Measurements from ENCODE around the gene ZIC1.

ZIC1 gene

DNA sequence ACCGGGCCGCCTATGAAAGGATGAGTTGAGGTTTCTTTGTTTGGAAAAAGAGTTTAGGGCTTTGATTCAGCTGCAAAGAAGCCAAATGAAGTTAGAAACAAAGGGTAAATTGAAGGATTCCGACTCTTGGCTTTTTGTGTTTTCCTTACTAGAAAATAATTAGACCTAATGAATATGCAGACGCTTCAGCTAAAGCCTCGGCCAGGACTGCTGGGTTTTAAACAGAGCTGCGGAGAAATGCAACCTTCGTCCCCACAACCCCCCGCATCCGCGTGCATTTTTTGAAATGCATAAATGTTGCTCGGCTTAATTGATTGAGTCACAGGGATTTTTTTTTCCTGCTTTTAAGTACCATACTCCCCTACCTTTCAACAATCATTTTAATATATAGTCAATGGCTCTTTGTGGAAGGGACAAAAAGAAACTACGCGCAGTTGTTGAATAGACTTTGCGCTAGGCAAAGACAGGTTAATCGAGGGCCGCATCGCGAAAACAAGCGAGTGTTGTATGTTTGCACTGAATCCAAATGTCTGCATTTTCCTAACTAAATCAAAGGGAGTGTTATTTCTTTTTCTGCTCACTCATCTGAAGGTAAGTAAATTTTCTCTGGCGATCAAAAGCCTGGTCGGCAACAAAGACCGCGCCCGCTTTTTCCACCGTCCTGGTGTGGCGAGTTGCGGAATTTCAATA, 1.5 kb upstream of the ZIC1 start:
- DNase-seq (ENCODE audit: extremely low read depth, insufficient read length) = no peak
- Histone ChIP-seq H3K36me3 (ENCODE audit: control insufficient read depth, insufficient read depth, low read length) (no peaks in the 10 kb centered on the region), H3K4me3 (replicated peaks; ENCODE audit: low read depth, low read length) (no peak overlapping the region), H3K27me3 (replicated peaks; ENCODE audit: control insufficient read depth, insufficient read depth, low read length) (no peaks in the 10 kb centered on the region; the same call in none of the 2 replicates)
- no peak for TF ChIP-seq CTCF (IDR thresholded peaks at IDR 0.05; ENCODE audit: insufficient read depth, low read length, poor library complexity, severe bottlenecking)

DNA sequence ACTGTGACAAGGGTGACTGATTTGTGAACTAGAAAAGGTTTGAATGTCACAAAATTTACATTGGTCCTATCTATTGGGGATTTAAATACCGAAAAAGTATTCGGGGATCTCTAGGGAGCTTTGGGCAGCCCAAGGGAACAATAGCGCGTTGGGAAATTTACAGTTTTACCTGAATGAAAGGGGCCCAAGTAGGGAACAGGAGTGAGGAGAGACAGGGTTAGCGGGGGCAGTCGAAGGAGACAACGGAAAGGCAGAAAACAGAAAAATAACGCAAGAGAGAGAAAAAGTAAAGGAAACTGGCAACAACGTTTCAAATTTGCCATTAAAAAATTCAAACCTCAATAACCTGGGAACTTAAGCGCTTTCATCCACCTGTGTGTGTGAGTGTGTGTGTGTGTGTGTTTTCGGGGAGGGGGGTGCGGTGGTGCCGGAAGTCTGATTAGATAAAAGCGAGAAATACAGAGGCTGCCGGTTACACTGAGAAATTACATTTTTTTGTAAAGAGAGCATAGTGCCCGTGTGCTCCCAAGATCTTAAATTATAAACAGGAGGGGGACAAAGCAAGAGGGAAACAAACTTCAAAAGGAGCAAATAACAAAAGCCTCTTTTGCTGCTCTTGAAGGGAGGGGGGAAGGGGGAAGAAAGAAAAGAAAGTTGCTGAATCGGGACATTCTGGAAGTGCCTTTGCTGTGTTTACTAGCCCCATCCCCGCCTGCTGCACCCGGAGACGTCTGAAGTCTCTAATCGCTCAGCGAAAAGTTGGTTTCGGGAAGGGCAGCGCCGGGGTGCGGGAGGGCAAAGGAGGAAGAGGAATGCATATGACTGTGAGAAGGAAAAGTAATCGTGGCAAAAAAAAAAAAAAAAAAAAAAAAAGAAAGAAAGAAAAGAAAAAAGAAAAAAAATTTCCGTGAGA, 721 bp upstream of the ZIC1 start:
- no peak for DNase-seq (ENCODE audit: extremely low read depth, insufficient read length)
- Histone ChIP-seq H3K4me3 (replicated peaks; ENCODE audit: low read depth, low read length) (no peak overlapping the region), H3K27me3 (replicated peaks; ENCODE audit: control insufficient read depth, insufficient read depth, low read length) (no peaks in the 10 kb centered on the region; the same call in none of the 2 replicates), H3K36me3 (ENCODE audit: control insufficient read depth, insufficient read depth, low read length) (no peaks in the 10 kb centered on the region)
- TF ChIP-seq CTCF (IDR thresholded peaks at IDR 0.05; ENCODE audit: insufficient read depth, low read length, poor library complexity, severe bottlenecking) = no peak

GRCh38 chr3:147410116-147410525, 956 bp downstream of the ZIC1 start:
- TF ChIP-seq CTCF (IDR thresholded peaks at IDR 0.05; ENCODE audit: insufficient read depth, low read length, poor library complexity, severe bottlenecking) = no peak
- Histone ChIP-seq H3K4me3 (replicated peaks; ENCODE audit: low read depth, low read length) (no peak overlapping the region), H3K27me3 (replicated peaks; ENCODE audit: control insufficient read depth, insufficient read depth, low read length) (no peaks in the 10 kb centered on the region; the same call in 1 of the 2 replicates), H3K36me3 (ENCODE audit: control insufficient read depth, insufficient read depth, low read length) (no peaks in the 10 kb centered on the region)
- DNase-seq (ENCODE audit: extremely low read depth, insufficient read length) = no peak

- Histone ChIP-seq H3K27me3 (replicated peaks; ENCODE audit: control insufficient read depth, insufficient read depth, low read length) (no peaks in the 10 kb centered on the region; the same call in 1 of the 2 replicates), H3K4me3 (replicated peaks; ENCODE audit: low read depth, low read length) (no peak overlapping the region)
These were observed 1.5 kb downstream of the ZIC1 start for GRCh38 chr3:147410526-147411237.

More at GRCh38 chr3:147410526-147411237, 1.5 kb downstream of the ZIC1 start:
- no peak for DNase-seq (ENCODE audit: extremely low read depth, insufficient read length)
- no peaks in the 10 kb centered on the region for H3K36me3 ChIP-seq (ENCODE audit: control insufficient read depth, insufficient read depth, low read length)
- TF ChIP-seq CTCF (IDR thresholded peaks at IDR 0.05; ENCODE audit: insufficient read depth, low read length, poor library complexity, severe bottlenecking) = no peak

Data from GM06990 (cell line).